Karpas-422 (cell line): ENCODE measurements around the gene OR52H1. TPM values are rescaled to one million over a fixed set of nuclear protein-coding genes. Genes with fewer than 3 reads are reported as not detected.

Experiments used
- DNase-seq: peaks from one replicate; pipeline ENCODE4 v3.0.0-alpha.2; 2015
- H2AFZ ChIP-seq: fragments of 200-600 bp; sonication (generic); 2 replicates; pipeline ENCODE4 v1.6.1; 2014; ENCODE audit warnings: antibody characterized with exemption, low read length, mixed read lengths
- H3K27ac ChIP-seq: fragments of 200-600 bp; sonication (generic); 2 replicates; pipeline ENCODE4 v1.5.1; 2014; ENCODE audit warnings: mild to moderate bottlenecking, low read length, moderate library complexity
- H3K27me3 ChIP-seq: fragments of 200-600 bp; sonication (generic); 2 replicates; pipeline ENCODE4 v1.6.1; 2014; ENCODE audit warnings: low read length, mixed read lengths
- H3K36me3 ChIP-seq: fragments of 200-600 bp; sonication (generic); 2 replicates; pipeline ENCODE4 v1.6.1; 2014; ENCODE audit warnings: low read length, mixed read lengths; ENCODE audit not compliant: insufficient read depth
- H3K4me1 ChIP-seq: fragments of 200-600 bp; sonication (generic); 2 replicates; pipeline ENCODE4 v1.6.1; 2014; ENCODE audit warnings: mild to moderate bottlenecking, low read length, mixed read lengths
- H3K4me2 ChIP-seq: fragments of 200-600 bp; sonication (generic); 2 replicates; pipeline ENCODE4 v1.6.1; 2014; ENCODE audit warnings: low read length, low read depth, mild to moderate bottlenecking; ENCODE audit not compliant: poor library complexity, severe bottlenecking
- H3K4me3 ChIP-seq: fragments of 200-600 bp; sonication (generic); 2 replicates; pipeline ENCODE4 v1.5.1; 2014; ENCODE audit warnings: mild to moderate bottlenecking, antibody characterized with exemption, low read length, mixed read lengths
- H3K79me2 ChIP-seq: fragments of 200-600 bp; sonication (generic); 2 replicates; pipeline ENCODE4 v1.6.1; 2014; ENCODE audit warnings: mild to moderate bottlenecking, low read length, mixed read lengths
- H3K9ac ChIP-seq: fragments of 200-600 bp; sonication (generic); 2 replicates; pipeline ENCODE4 v1.6.0; 2014; ENCODE audit warnings: low read length
- H3K9me2 ChIP-seq: fragments of 200-600 bp; sonication (generic), shearing (Covaris generic); replicated peaks from 2 replicates; pipeline ENCODE4 v1.6.0; 2014; ENCODE audit warnings: mild to moderate bottlenecking, low read length, moderate library complexity; ENCODE audit not compliant: insufficient read depth
- H3K9me3 ChIP-seq: fragments of 300-700, 200-600 bp; sonication (generic); 2 replicates; pipeline ENCODE4 v1.6.1; 2014; ENCODE audit warnings: low read length, mixed read lengths
- H4K20me1 ChIP-seq: fragments of 200-600 bp; sonication (generic); 2 replicates; pipeline ENCODE4 v1.6.1; 2014; ENCODE audit warnings: mild to moderate bottlenecking, antibody characterized with exemption, low read length, low read depth; ENCODE audit not compliant: insufficient read depth
- total RNA-seq: library from RNA; depleted of rRNA; stranded (reverse); fragments of >200 nt; shearing (Covaris generic); gene quantifications from 2 replicates; pipeline ENCODE4 v1.2.3, GENCODE V29; 2014; ENCODE audit warnings: low replicate concordance

Gene OR52H1
- total RNA-seq, 1 experiment from 2014 or later = 1.2 TPM

DNA sequence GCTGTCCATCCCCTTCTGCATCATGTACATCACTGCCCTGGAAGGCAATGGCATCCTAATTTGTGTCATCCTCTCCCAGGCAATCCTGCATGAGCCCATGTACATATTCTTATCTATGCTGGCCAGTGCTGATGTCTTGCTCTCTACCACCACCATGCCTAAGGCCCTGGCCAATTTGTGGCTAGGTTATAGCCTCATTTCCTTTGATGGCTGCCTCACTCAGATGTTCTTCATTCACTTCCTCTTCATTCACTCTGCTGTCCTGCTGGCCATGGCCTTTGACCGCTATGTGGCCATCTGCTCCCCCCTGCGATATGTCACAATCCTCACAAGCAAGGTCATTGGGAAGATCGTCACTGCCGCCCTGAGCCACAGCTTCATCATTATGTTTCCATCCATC is 32.7 kb upstream of the OR52H1 start:
- DNase-seq = no peak
- H3K79me2 ChIP-seq = no peaks in the 10 kb centered on the region
- no peaks in the 10 kb centered on the region for H3K9me3 ChIP-seq
- H3K27ac ChIP-seq = no peak overlapping the region
- H4K20me1 ChIP-seq = no peaks in the 10 kb centered on the region
- no peaks in the 10 kb centered on the region for H3K36me3 ChIP-seq
- H3K4me2 ChIP-seq = no peak overlapping the region
- no peaks in the 10 kb centered on the region for H3K4me1 ChIP-seq
- no peak overlapping the region for H3K4me3 ChIP-seq
- no peaks in the 10 kb centered on the region for H3K9me2 ChIP-seq
- no peak overlapping the region for H3K9ac ChIP-seq
- no peak overlapping the region for H2AFZ ChIP-seq
- H3K27me3 ChIP-seq = no peaks in the 10 kb centered on the region

DNA sequence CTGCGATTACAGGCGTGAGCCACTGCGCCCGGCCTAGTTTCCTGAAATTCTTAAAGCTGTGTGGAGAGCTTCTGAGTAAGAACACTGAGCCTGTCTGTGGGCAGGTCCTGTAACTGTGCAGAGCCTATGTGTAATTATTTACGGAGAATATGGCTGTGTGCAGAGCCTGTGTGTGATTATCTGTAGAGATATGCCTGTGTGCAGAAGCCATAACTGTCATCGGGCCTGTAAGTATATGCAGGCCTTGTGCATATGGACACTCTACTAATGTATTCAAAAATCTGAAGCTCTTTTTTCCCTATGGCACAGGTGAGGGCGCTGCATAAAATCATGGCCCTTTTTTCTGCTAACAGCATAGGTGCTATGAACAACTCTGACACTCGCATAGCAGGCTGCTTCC is 32.2 kb upstream of the OR52H1 start, which contains the start of gene OR52B6:
OR52B6 (plus strand) TSS at position 301 of the 400 bp plus-strand sequence; CDS start at position 301, 0 bp downstream.
- Histone ChIP-seq H3K27me3 (no peaks in the 10 kb centered on the region), H2AFZ (no peak within 1 kb of the TSS), H3K4me1 (no peaks in the 10 kb centered on the region), H3K4me2 (no peak within 1 kb of the TSS), H3K4me3 (no peak within 1 kb of the TSS), H3K27ac (no peak within 1 kb of the TSS), H4K20me1 (no peaks in the 10 kb centered on the region), H3K9ac (no peak within 1 kb of the TSS), H3K36me3 (no peaks in the 10 kb centered on the region), H3K9me2 (no peaks in the 10 kb centered on the region), H3K9me3 (no peaks in the 10 kb centered on the region), H3K79me2 (no peaks in the 10 kb centered on the region)
- DNase-seq = no peak

DNA sequence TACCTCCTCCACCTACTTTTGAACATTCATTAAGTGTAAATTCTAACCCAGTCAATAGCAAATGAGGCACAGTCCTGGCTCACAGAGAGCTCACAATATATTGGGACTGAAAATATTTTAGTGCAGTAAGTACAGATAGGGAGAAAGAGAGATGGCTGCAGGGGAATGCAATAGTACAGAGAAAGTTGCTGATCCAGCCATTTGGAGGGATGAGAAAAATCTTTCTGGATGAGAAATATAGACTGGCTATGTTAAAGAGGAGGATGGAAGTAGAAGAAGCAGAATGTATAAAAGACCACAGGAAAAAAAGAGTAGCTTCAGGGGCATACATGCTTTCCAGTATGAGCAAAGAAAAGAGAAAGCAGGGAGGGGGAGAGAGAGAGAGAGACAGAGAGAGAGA is 28.8 kb upstream of the OR52H1 start:
- Histone ChIP-seq H3K9ac (no peak overlapping the region), H3K27me3 (no peaks in the 10 kb centered on the region), H3K9me3 (no peaks in the 10 kb centered on the region), H3K27ac (no peak overlapping the region), H4K20me1 (no peaks in the 10 kb centered on the region), H3K4me3 (no peak overlapping the region), H3K4me2 (no peak overlapping the region), H2AFZ (no peak overlapping the region), H3K4me1 (no peaks in the 10 kb centered on the region), H3K9me2 (no peaks in the 10 kb centered on the region), H3K79me2 (no peaks in the 10 kb centered on the region), H3K36me3 (no peaks in the 10 kb centered on the region)
- no peak for DNase-seq

DNA sequence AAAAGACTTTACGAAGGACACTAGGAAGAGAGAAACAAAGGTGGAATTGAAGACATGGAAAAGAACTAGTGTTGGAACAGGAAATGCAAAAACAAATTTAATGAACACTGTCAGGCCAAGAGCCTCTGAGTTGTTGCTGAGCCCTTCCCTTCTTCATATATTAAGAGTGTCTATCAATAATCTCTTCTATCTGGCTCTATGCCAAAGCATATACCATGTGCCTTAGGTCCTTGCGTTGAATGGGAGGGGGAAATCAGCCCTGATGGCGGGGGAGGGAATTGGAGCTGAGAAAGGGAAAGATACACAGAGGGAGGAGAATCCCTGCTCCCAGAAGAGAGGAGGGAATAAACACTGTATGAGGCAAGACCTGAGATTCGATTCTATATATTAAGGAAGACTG is 26.8 kb upstream of the OR52H1 start:
- H3K4me1 ChIP-seq = no peaks in the 10 kb centered on the region
- no peak overlapping the region for H3K9ac ChIP-seq
- no peaks in the 10 kb centered on the region for H3K9me3 ChIP-seq
- H4K20me1 ChIP-seq = no peaks in the 10 kb centered on the region
- no peak for DNase-seq
- no peaks in the 10 kb centered on the region for H3K36me3 ChIP-seq
- no peak overlapping the region for H2AFZ ChIP-seq
- no peaks in the 10 kb centered on the region for H3K79me2 ChIP-seq
- no peaks in the 10 kb centered on the region for H3K27me3 ChIP-seq
- H3K27ac ChIP-seq = no peak overlapping the region
- no peak overlapping the region for H3K4me3 ChIP-seq
- no peak overlapping the region for H3K4me2 ChIP-seq
- H3K9me2 ChIP-seq = no peaks in the 10 kb centered on the region

DNA sequence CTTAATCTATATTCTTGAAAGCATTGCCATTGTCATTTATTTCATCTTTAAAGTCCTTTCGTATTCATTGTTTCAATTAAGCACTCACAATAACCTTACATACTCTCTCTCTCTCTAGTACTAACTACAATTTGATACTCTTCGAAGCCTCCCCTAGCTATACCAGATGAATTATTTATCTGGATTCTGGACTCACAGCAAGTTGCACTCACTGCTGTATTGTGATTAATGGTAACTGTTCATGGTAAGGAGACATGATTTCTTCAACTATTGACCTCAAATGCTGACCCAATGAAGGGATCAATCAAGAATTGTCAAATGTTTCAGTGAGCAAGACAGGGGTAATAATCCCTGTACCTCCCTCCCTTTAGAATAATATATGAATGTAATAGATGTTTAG is 26.3 kb upstream of the OR52H1 start:
- Histone ChIP-seq H3K27ac (no peak overlapping the region), H3K9me3 (no peaks in the 10 kb centered on the region), H3K4me1 (no peaks in the 10 kb centered on the region), H3K9ac (no peak overlapping the region), H3K4me3 (no peak overlapping the region), H3K27me3 (no peaks in the 10 kb centered on the region), H3K36me3 (no peaks in the 10 kb centered on the region), H4K20me1 (no peaks in the 10 kb centered on the region), H3K9me2 (no peaks in the 10 kb centered on the region), H3K79me2 (no peaks in the 10 kb centered on the region), H3K4me2 (no peak overlapping the region), H2AFZ (no peak overlapping the region)
- no peak for DNase-seq

DNA sequence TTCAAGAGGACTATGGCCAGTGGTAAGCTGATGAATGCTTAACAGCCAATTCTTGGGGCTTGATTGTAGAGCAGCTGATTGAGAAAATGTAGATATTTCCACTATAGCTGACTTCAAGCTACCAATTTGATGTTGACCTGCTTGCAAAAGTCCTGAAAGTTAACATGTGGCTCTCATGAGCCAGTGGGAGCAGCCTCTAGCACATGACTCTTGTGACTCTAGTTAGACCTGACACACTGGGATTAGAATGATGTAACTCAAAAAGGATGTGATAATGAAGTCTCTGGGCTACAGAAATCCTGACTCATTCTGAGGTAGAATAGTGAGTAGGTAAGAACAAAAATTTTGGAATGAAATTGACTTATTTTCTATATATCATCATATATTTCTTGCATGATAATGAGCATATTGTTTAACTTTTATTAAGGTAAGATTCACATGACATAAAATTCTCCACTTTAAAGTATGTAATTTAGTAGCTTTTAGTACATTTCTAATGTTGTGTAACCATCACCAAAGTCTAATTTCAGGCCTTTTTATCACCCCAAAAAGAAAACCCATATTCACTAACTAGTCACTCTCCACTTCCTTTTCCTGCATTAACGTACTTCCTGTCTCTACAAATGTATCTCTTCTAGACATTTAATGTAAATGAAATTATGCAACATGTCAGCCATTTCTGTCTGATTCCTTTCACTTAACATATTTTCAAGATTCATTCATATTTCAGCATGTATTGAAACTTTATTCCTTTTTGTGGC is 16.1 kb upstream of the OR52H1 start:
- Histone ChIP-seq H3K27ac (no peak overlapping the region), H3K9me2 (no peaks in the 10 kb centered on the region; the same call in 1 of the 2 replicates), H2AFZ (no peak overlapping the region; the same call in 1 of the 2 replicates), H3K4me3 (no peak overlapping the region), H3K9me3 (no peaks in the 10 kb centered on the region), H3K27me3 (peaks cover 3% of the 10 kb centered on the region; the same call in 1 of the 2 replicates), H3K36me3 (no peaks in the 10 kb centered on the region), H3K79me2 (no peaks in the 10 kb centered on the region), H3K4me2 (no peak overlapping the region), H4K20me1 (no peaks in the 10 kb centered on the region), H3K4me1 (no peaks in the 10 kb centered on the region), H3K9ac (no peak overlapping the region)
- peak; percentile 44 for DNase-seq

DNA sequence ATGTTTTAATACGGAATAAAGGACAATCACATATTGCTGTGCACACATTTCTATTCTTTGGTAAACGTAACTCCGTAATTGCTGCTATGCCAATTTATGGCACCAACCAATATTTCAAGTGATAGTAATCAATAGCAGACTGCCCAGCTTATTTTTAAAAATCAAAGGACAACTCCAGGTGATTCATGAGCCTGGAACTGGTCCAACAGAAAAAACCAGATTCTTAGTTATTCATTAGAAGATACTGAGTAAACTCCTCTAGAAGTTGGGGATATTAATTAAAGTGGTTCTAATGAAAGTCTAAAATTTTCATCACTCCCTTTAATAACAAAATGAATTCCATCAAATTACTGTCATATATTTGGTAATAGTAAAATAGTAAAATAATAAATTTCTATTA is 9.4 kb upstream of the OR52H1 start:
- Histone ChIP-seq H3K4me1 (no peaks in the 10 kb centered on the region), H3K9ac (no peak overlapping the region), H3K4me2 (no peak overlapping the region), H4K20me1 (no peaks in the 10 kb centered on the region), H3K27me3 (no peaks in the 10 kb centered on the region), H3K9me3 (no peaks in the 10 kb centered on the region), H3K36me3 (no peaks in the 10 kb centered on the region), H3K9me2 (no peaks in the 10 kb centered on the region), H3K79me2 (no peaks in the 10 kb centered on the region), H3K27ac (no peak overlapping the region), H3K4me3 (no peak overlapping the region), H2AFZ (no peak overlapping the region)
- no peak for DNase-seq

DNA sequence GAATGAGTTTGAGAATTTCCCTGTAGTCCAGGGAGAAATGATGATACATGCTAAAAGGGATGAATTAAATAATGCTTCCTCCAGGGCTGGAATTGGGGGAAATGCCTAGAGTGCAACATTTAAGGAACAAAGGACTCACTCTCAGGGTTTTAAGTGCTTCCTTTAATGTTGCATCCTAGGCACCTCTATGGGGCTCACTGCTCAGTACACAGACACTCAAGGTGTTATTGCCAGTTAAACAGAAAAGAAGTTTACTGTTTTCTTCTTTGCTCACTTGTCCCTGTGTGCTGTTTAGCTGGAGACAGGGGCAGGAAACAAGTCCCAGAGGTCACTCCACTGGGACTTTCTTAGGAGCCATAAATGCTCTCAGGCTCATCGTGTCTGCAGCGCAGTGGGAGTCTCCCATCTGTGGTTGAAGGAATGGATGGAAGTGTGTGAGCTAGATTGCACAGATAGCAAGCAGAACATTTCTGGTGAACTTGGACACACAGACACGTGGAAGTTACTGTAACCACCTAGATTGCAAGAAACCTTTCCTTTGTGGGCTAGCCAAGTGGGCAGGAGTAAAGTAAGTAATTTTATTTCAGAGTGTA is 8.4 kb upstream of the OR52H1 start:
- Histone ChIP-seq H3K79me2 (no peaks in the 10 kb centered on the region), H3K27me3 (no peaks in the 10 kb centered on the region), H3K36me3 (no peaks in the 10 kb centered on the region), H3K4me1 (no peaks in the 10 kb centered on the region), H4K20me1 (no peaks in the 10 kb centered on the region), H3K9ac (no peak overlapping the region), H3K4me3 (no peak overlapping the region), H3K4me2 (no peak overlapping the region), H3K9me3 (no peaks in the 10 kb centered on the region), H3K9me2 (no peaks in the 10 kb centered on the region), H3K27ac (no peak overlapping the region), H2AFZ (no peak overlapping the region)
- DNase-seq = no peak
